DOHH2 (cell line): ENCODE results near the gene CST5.
"Not testable (repeated sequence)": the region's sequence is repeated elsewhere in the genome, so short reads cannot be mapped to it uniquely, and the experiment has no call there.

Experiments
- H3F3A ChIP-seq: fragments of 200-600 bp; sonication (generic), shearing (Covaris generic); 2 replicates; pipeline ENCODE4 v1.6.0; 2016; ENCODE audit warnings: antibody characterized with exemption, mild to moderate bottlenecking; ENCODE audit not compliant: control insufficient read depth, insufficient read depth
- H3K27ac ChIP-seq: fragments of 200-600 bp; sonication (generic); 2 replicates; pipeline ENCODE4 v1.5.1; 2014; ENCODE audit warnings: low read depth, mild to moderate bottlenecking, low read length, moderate library complexity
- H3K27me3 ChIP-seq: fragments of 200-600 bp; sonication (generic); 2 replicates; pipeline ENCODE4 v1.6.1; 2014; ENCODE audit warnings: mild to moderate bottlenecking, low read length, mixed read lengths; ENCODE audit not compliant: control insufficient read depth
- H3K36me3 ChIP-seq: fragments of 200-600 bp; sonication (generic); 2 replicates; pipeline ENCODE4 v1.6.1; 2014; ENCODE audit warnings: mild to moderate bottlenecking, low read length, moderate library complexity, mixed read lengths; ENCODE audit not compliant: control insufficient read depth
- H3K4me1 ChIP-seq: fragments of 200-600 bp; sonication (generic); 2 replicates; pipeline ENCODE4 v1.6.1; 2014; ENCODE audit warnings: mild to moderate bottlenecking, low read length, mixed read lengths; ENCODE audit not compliant: control insufficient read depth
- H3K4me2 ChIP-seq: fragments of 200-600 bp; sonication (generic); 2 replicates; pipeline ENCODE4 v1.6.0; 2014; ENCODE audit warnings: mild to moderate bottlenecking, low read length, moderate library complexity
- H3K4me3 ChIP-seq: fragments of 200-600 bp; sonication (generic); 2 replicates; pipeline ENCODE4 v1.5.1; 2014; ENCODE audit warnings: mild to moderate bottlenecking, low read length, mixed read lengths
- H3K79me2 ChIP-seq: fragments of 200-600 bp; sonication (generic); 2 replicates; pipeline ENCODE4 v1.6.1; 2014; ENCODE audit warnings: mild to moderate bottlenecking, low read length, mixed read lengths; ENCODE audit not compliant: control insufficient read depth
- H3K9me2 ChIP-seq: fragments of 200-600 bp; sonication (generic); replicated peaks from 2 replicates; pipeline ENCODE4 v1.6.1; 2014; ENCODE audit warnings: mild to moderate bottlenecking, low read length, mixed read lengths; ENCODE audit not compliant: control insufficient read depth
- H3K9me3 ChIP-seq: fragments of 200-600 bp; sonication (generic); 2 replicates; pipeline ENCODE4 v1.6.1; 2014; ENCODE audit warnings: antibody characterized with exemption, low read length, mixed read lengths; ENCODE audit not compliant: control insufficient read depth, insufficient read depth
- H4K20me1 ChIP-seq: fragments of 200-600 bp; sonication (generic); 2 replicates; pipeline ENCODE4 v1.6.0; 2014; ENCODE audit warnings: low read depth, mild to moderate bottlenecking, antibody characterized with exemption, low read length, moderate library complexity; ENCODE audit not compliant: control insufficient read depth, insufficient read depth
- EZH2phosphoT487 ChIP-seq: fragments of 200-600 bp; sonication (generic); IDR thresholded peaks from 2 replicates; pipeline ENCODE4 v1.6.1; 2017; ENCODE audit warnings: borderline replicate concordance, mild to moderate bottlenecking, antibody characterized with exemption, low read length, moderate library complexity, mixed read lengths
- TF ChIP-seq, protein P1 (sequence below): fragments of 200-600 bp; sonication (generic); IDR thresholded peaks from one replicate; pipeline ENCODE4 v1.5.1; 2014; ENCODE audit warnings: antibody characterized with exemption, mild to moderate bottlenecking, low read depth, low read length; ENCODE audit not compliant: poor library complexity, severe bottlenecking

The CST5 gene

DNA sequence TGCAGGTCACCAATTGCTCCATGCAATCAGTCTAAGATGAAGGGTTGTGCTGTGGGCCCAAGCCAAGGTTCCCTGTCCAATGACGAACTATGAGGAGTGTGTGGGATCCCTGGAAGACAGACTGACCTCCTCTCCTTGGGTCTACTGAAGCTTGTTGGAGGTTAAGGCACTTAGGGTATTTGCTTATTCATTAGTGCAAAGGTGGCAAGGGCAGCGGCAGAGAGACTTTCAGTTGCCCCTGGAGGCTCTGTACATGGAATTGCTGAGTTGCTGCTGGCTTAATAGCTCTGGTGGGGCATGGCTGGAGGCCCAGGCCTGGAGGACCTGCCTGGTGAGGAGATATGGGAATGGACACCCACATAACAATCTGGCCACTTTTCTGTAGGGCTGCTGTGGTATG is 29.8 kb upstream of the CST5 start:
- Histone ChIP-seq H3K9me2 (no peaks in the 10 kb centered on the region), H3K27me3 (no peaks in the 10 kb centered on the region), H3K9me3 (no peaks in the 10 kb centered on the region; the same call in none of the 2 replicates), H3F3A (no peaks in the 10 kb centered on the region), H4K20me1 (no peaks in the 10 kb centered on the region), H3K4me1 (no peaks in the 10 kb centered on the region), H3K4me3 (no peak overlapping the region), H3K27ac (no peak overlapping the region), H3K79me2 (no peaks in the 10 kb centered on the region), H3K36me3 (no peaks in the 10 kb centered on the region), H3K4me2 (no peak overlapping the region)
- no peak for TF ChIP-seq EZH2phosphoT487
- TF ChIP-seq, protein P1, sequence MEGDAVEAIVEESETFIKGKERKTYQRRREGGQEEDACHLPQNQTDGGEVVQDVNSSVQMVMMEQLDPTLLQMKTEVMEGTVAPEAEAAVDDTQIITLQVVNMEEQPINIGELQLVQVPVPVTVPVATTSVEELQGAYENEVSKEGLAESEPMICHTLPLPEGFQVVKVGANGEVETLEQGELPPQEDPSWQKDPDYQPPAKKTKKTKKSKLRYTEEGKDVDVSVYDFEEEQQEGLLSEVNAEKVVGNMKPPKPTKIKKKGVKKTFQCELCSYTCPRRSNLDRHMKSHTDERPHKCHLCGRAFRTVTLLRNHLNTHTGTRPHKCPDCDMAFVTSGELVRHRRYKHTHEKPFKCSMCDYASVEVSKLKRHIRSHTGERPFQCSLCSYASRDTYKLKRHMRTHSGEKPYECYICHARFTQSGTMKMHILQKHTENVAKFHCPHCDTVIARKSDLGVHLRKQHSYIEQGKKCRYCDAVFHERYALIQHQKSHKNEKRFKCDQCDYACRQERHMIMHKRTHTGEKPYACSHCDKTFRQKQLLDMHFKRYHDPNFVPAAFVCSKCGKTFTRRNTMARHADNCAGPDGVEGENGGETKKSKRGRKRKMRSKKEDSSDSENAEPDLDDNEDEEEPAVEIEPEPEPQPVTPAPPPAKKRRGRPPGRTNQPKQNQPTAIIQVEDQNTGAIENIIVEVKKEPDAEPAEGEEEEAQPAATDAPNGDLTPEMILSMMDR = no peak

DNA sequence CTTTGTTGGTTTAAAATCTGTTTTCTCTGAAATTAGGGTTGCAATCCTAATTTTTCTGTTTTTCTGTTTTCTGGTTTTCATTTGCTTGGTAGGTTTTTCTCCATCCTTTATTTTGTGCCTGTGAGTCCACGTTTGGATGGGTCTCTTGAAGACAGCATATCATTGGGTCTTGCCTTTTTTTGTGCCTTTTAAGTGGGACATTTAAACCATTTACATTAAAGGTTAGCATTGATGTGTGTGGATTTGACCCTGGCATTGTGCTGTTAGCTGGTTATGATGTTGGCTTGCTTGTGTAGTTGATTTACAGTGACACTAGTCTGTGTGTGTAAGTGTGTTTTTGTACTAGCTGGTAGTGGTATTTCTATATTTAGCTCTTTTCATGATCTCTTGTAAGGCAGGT is 28.0 kb upstream of the CST5 start:
- Histone ChIP-seq H3K27ac (no peak overlapping the region), H3K27me3 (no peaks in the 10 kb centered on the region)

DNA sequence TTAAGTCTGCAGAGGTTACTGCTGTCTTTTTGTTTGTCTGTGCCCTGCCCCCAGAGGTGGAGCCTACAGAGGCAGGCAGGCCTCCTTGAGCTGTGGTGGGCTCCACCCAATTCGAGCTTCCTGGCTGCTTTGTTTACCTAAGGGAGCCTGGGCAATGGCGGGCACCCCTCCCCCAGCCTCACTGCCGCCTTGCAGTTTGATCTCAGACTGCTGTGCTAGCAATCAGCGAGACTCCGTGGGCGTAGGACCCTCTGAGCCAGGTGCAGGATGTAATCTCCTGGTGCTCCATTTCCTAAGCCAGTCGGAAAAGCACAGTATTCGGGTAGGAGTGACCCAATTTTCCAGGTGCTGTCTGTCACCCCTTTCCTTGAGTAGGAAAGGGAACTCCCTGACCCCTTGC is 22.8 kb upstream of the CST5 start:
- not testable (repeated sequence) for H3K4me2 ChIP-seq, H3F3A ChIP-seq, H3K79me2 ChIP-seq, H3K9me2 ChIP-seq, H3K27me3 ChIP-seq, H3K4me3 ChIP-seq, H3K27ac ChIP-seq, H3K9me3 ChIP-seq, H4K20me1 ChIP-seq, H3K4me1 ChIP-seq, H3K36me3 ChIP-seq

More for the DNA sequence above, 28.0 kb upstream of the CST5 start:
- Histone ChIP-seq H3K4me1 (no peaks in the 10 kb centered on the region), H3K4me3 (no peak overlapping the region), H3K9me3 (no peaks in the 10 kb centered on the region; the same call in none of the 2 replicates), H3F3A (no peaks in the 10 kb centered on the region), H3K36me3 (no peaks in the 10 kb centered on the region), H3K79me2 (no peaks in the 10 kb centered on the region), H3K9me2 (no peaks in the 10 kb centered on the region), H4K20me1 (no peaks in the 10 kb centered on the region), H3K4me2 (no peak overlapping the region)
- no peak for TF ChIP-seq EZH2phosphoT487
- TF ChIP-seq, protein P1 = no peak

DNA sequence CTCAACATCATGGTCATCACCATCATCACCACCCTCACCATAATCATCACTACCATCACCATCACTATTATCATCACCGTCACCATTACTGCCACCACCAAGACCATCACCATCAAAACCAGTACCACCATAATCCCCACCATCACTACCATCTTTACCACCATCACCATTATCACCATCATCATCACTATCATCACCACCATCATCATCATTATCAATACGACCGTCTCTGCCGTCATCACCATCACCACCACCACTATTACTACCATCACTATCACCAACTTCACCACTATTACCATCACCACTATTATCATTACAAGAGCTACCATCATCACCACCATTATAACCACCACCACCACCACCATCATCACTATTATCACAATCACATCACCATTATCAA is 11.3 kb upstream of the CST5 start:
- H3K9me2 ChIP-seq, H4K20me1 ChIP-seq, H3K4me1 ChIP-seq, H3K36me3 ChIP-seq, H3K27me3 ChIP-seq, H3K4me3 ChIP-seq, H3K4me2 ChIP-seq, H3F3A ChIP-seq, H3K79me2 ChIP-seq, H3K27ac ChIP-seq, H3K9me3 ChIP-seq: not testable (repeated sequence)
